ENCODE measurements around the gene CH25H. TPM values are rescaled to one million over a fixed set of nuclear protein-coding genes. Genes with fewer than 3 reads are reported as not detected.

Gene CH25H
- polyA plus RNA-seq, 1 donor (not counting 4 experiments of a cell fraction or from before 2014, with no cell fraction given): 0.37 TPM

DNA sequence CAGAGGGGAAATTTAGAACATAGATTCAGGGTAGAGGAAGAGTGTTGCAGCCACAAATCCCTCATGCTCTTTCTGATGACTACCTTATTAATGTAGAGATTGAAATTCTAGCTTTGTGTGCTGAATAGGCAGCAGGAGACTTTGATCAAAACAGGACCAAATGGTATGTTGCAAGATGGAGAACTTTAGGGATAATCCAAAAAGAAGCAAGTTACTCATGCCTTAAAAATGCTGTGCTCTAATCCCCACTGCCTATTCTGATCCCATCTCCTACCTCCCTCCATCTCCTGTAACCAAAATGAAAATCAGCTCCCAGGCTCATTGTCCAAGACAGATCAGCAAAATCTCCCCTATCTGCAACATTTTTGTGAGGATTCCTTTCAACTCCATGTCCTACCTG is 31.3 kb downstream of the CH25H start:
- Histone ChIP-seq H3K36me3 (ENCODE audit: control insufficient read depth in 2 of 2, extremely low read depth in 1 of 2, insufficient read depth in 2 of 2, low read length in 2 of 2) (no peaks in the 10 kb centered on the region), H3K4me2 (ENCODE audit: control insufficient read depth, extremely low read depth, insufficient read depth, low read depth, low read length) (no peak overlapping the region), H3K79me2 (ENCODE audit: control insufficient read depth, insufficient read depth, low read length) (no peaks in the 10 kb centered on the region), H3K27ac (ENCODE audit: control insufficient read depth, insufficient read depth, low read length) (no peak overlapping the region), H3K9ac (ENCODE audit: control insufficient read depth, extremely low read depth, insufficient read depth, low read length) (no peak overlapping the region), H2AFZ (ENCODE audit: control insufficient read depth, low read length) (no peak overlapping the region), H3K27me3 (ENCODE audit: control insufficient read depth, extremely low read depth, insufficient read depth, low read length) (no peaks in the 10 kb centered on the region), H4K20me1 (ENCODE audit: control insufficient read depth, extremely low read depth, insufficient read depth, low read length) (no peaks in the 10 kb centered on the region), H3K9me1 (ENCODE audit: control insufficient read depth, extremely low read depth, insufficient read depth, low read length) (no peaks in the 10 kb centered on the region), H3K4me3 (ENCODE audit: control insufficient read depth in 2 of 3, extremely low read depth in 1 of 3, insufficient read depth in 2 of 3, low read depth in 1 of 3, low read length in 3 of 3) (no peak overlapping the region), H3K9me3 (ENCODE audit: control insufficient read depth, low read depth, low read length) (no peaks in the 10 kb centered on the region), H3K4me1 (ENCODE audit: control insufficient read depth, extremely low read depth, insufficient read depth, low read length) (peaks cover 15% of the 10 kb centered on the region)
- TF ChIP-seq EZH2 (IDR thresholded peaks at IDR 0.05; ENCODE audit: low read length) (no peak), CTCF (optimal IDR thresholded peaks at IDR 0.05 in 1 of 3, IDR thresholded peaks at IDR 0.05 in 1 of 3, conservative IDR thresholded peaks at IDR 0.05 in 1 of 3; ENCODE audit: extremely low read depth in 1 of 3, insufficient read depth in 2 of 3, low read length in 3 of 3) (no peak)
- dilution Hi-C loops (cut with MboI; ENCODE audit: extremely low pct_ligation_motif_present, low sequenced_read_pairs): no loop called here
- no peak for DNase-seq (ENCODE audit: low read depth, low spot score)
- no peak for FAIRE-seq

- no peak overlapping the region for H2AFZ ChIP-seq (ENCODE audit: control insufficient read depth, low read length)
- H3K79me2 ChIP-seq (ENCODE audit: control insufficient read depth, insufficient read depth, low read length): no peaks in the 10 kb centered on the region
- no peak for TF ChIP-seq EZH2 (IDR thresholded peaks at IDR 0.05; ENCODE audit: low read length)
- no peak for TF ChIP-seq CTCF (optimal IDR thresholded peaks at IDR 0.05 in 1 of 3, IDR thresholded peaks at IDR 0.05 in 1 of 3, conservative IDR thresholded peaks at IDR 0.05 in 1 of 3; ENCODE audit: extremely low read depth in 1 of 3, insufficient read depth in 2 of 3, low read length in 3 of 3)
- no peak overlapping the region for H3K4me3 ChIP-seq (ENCODE audit: control insufficient read depth in 2 of 3, extremely low read depth in 1 of 3, insufficient read depth in 2 of 3, low read depth in 1 of 3, low read length in 3 of 3)
- H3K4me2 ChIP-seq (ENCODE audit: control insufficient read depth, extremely low read depth, insufficient read depth, low read depth, low read length): no peak overlapping the region
- FAIRE-seq (no peak), DNase-seq (ENCODE audit: low read depth, low spot score) (no peak)
- no peak overlapping the region for H3K27ac ChIP-seq (ENCODE audit: control insufficient read depth, insufficient read depth, low read length)
- no peaks in the 10 kb centered on the region for H3K27me3 ChIP-seq (ENCODE audit: control insufficient read depth, extremely low read depth, insufficient read depth, low read length)
- dilution Hi-C loops (cut with MboI; ENCODE audit: extremely low pct_ligation_motif_present, low sequenced_read_pairs): no loop called here
- no peaks in the 10 kb centered on the region for H3K36me3 ChIP-seq (ENCODE audit: control insufficient read depth in 2 of 2, extremely low read depth in 1 of 2, insufficient read depth in 2 of 2, low read length in 2 of 2)
- H4K20me1 ChIP-seq (ENCODE audit: control insufficient read depth, extremely low read depth, insufficient read depth, low read length): no peaks in the 10 kb centered on the region
- no peaks in the 10 kb centered on the region for H3K9me3 ChIP-seq (ENCODE audit: control insufficient read depth, low read depth, low read length)
- H3K4me1 ChIP-seq (ENCODE audit: control insufficient read depth, extremely low read depth, insufficient read depth, low read length): peaks cover 15% of the 10 kb centered on the region
- no peak overlapping the region for H3K9ac ChIP-seq (ENCODE audit: control insufficient read depth, extremely low read depth, insufficient read depth, low read length)
- no peaks in the 10 kb centered on the region for H3K9me1 ChIP-seq (ENCODE audit: control insufficient read depth, extremely low read depth, insufficient read depth, low read length)
These were observed 34.0 kb downstream of the CH25H start for GRCh38 chr10:89173075-89173474.
